ENCODE measurements around the gene DSCAM.

Gene DSCAM

DNA sequence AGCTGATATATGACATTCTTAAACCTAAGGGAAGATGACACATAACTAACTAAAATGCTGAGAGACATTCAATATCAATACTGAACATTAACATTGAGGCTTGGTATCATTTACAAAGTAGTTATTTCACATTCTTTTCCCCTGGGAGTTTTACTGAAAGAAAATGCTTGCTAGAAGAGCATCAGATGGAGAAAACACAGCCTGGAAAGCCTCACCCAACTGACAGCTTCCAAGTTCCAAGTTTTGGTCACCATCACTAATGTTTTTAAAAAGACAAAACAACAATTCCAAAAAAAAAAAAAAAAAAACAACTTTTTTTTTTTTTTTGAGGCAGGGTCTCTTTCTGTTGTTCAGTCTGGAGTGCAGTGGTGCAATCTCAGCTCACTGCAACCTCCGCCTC is 80.6 kb downstream of the DSCAM start:
- TF ChIP-seq, protein P1, sequence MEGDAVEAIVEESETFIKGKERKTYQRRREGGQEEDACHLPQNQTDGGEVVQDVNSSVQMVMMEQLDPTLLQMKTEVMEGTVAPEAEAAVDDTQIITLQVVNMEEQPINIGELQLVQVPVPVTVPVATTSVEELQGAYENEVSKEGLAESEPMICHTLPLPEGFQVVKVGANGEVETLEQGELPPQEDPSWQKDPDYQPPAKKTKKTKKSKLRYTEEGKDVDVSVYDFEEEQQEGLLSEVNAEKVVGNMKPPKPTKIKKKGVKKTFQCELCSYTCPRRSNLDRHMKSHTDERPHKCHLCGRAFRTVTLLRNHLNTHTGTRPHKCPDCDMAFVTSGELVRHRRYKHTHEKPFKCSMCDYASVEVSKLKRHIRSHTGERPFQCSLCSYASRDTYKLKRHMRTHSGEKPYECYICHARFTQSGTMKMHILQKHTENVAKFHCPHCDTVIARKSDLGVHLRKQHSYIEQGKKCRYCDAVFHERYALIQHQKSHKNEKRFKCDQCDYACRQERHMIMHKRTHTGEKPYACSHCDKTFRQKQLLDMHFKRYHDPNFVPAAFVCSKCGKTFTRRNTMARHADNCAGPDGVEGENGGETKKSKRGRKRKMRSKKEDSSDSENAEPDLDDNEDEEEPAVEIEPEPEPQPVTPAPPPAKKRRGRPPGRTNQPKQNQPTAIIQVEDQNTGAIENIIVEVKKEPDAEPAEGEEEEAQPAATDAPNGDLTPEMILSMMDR (IDR thresholded peaks at IDR 0.05; ENCODE audit: insufficient read depth, low read length, poor library complexity, severe bottlenecking) = no peak
- no peak for TF ChIP-seq EZH2phosphoT487 (conservative IDR thresholded peaks at IDR 0.05; ENCODE audit: low read length)
- no peak overlapping the region for H3K4me2 ChIP-seq (ENCODE audit: low read depth, low read length, poor library complexity, severe bottlenecking)
- H3K9me2 ChIP-seq (replicated peaks; ENCODE audit: insufficient read depth, low read length) = no peaks in the 10 kb centered on the region

DNA sequence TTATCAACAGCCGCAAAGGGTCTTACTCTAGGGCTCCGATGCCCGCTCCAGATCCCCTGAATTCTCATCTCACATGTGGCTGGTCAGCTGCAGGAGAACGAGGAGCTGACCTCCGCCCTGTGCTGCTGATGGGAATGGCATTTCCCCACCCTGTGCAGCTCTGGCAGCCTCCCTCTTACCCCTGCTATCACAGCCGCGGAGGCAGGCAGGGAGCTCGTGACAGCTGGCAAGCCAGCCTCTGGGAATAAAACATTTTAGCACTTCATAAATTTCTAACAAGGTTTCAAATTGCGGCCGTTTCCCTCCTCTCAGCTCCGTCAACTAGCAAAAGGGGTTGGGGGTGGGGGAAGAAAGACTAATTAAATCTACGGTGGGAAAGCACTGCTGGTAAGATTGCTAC is 81.1 kb downstream of the DSCAM start:
- no peaks in the 10 kb centered on the region for H3K27me3 ChIP-seq (ENCODE audit: low read length)
- no peak for TF ChIP-seq EZH2phosphoT487 (conservative IDR thresholded peaks at IDR 0.05; ENCODE audit: low read length)
- TF ChIP-seq, protein P1 (IDR thresholded peaks at IDR 0.05; ENCODE audit: insufficient read depth, low read length, poor library complexity, severe bottlenecking) = no peak
- H3K9me2 ChIP-seq (replicated peaks; ENCODE audit: insufficient read depth, low read length) = no peaks in the 10 kb centered on the region
- no peaks in the 10 kb centered on the region for H3F3A ChIP-seq (ENCODE audit: insufficient read depth)
- H3K4me3 ChIP-seq (ENCODE audit: insufficient read depth, low read length, poor library complexity, severe bottlenecking) = no peak overlapping the region
- no peaks in the 10 kb centered on the region for H4K20me1 ChIP-seq (ENCODE audit: low read depth, low read length)
- no peaks in the 10 kb centered on the region for H3K36me3 ChIP-seq (ENCODE audit: low read length)
- H3K9ac ChIP-seq (ENCODE audit: low read length) = no peak overlapping the region
- H3K27ac ChIP-seq (ENCODE audit: low read depth, low read length) = no peak overlapping the region
- no peak overlapping the region for H3K4me2 ChIP-seq (ENCODE audit: low read depth, low read length, poor library complexity, severe bottlenecking)
- no peak overlapping the region for H2AFZ ChIP-seq (ENCODE audit: low read depth, low read length, severe bottlenecking)
- no peaks in the 10 kb centered on the region for H3K79me2 ChIP-seq (ENCODE audit: insufficient read depth, low read length)
- H3K9me3 ChIP-seq (ENCODE audit: insufficient read depth, low read length) = no peaks in the 10 kb centered on the region

More for the DNA sequence above, 80.6 kb downstream of the DSCAM start:
- Histone ChIP-seq H3K79me2 (ENCODE audit: insufficient read depth, low read length) (no peaks in the 10 kb centered on the region), H3K9me3 (ENCODE audit: insufficient read depth, low read length) (no peaks in the 10 kb centered on the region), H3K36me3 (ENCODE audit: low read length) (no peaks in the 10 kb centered on the region), H2AFZ (ENCODE audit: low read depth, low read length, severe bottlenecking) (no peak overlapping the region), H3K4me3 (ENCODE audit: insufficient read depth, low read length, poor library complexity, severe bottlenecking) (no peak overlapping the region), H3K27ac (ENCODE audit: low read depth, low read length) (no peak overlapping the region), H3F3A (ENCODE audit: insufficient read depth) (no peaks in the 10 kb centered on the region), H3K9ac (ENCODE audit: low read length) (no peak overlapping the region), H4K20me1 (ENCODE audit: low read depth, low read length) (no peaks in the 10 kb centered on the region), H3K27me3 (ENCODE audit: low read length) (no peaks in the 10 kb centered on the region)

DNA sequence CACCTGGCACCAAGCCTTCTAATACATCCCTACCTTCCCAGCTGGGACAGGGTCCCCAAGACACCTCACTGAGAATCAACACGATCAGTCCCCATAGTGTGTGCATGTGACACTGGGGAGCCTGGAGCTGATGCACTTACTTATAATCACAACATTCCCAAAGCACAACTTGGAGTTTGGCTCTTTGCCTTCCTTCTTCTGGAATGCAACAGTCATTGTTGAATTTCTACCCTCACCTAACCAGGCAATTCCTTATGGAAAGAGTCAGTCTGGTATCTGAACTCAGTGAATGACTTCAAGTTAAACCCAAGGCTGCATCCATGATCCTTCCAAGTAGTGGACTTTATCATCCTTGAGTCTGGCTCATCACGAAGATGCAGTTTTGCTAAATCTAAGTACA is 86.1 kb downstream of the DSCAM start:
- no peak overlapping the region for H3K9ac ChIP-seq (ENCODE audit: low read length)
- no peaks in the 10 kb centered on the region for H3K9me2 ChIP-seq (replicated peaks; ENCODE audit: insufficient read depth, low read length)
- no peaks in the 10 kb centered on the region for H4K20me1 ChIP-seq (ENCODE audit: low read depth, low read length)
- no peaks in the 10 kb centered on the region for H3K9me3 ChIP-seq (ENCODE audit: insufficient read depth, low read length)
- H3K4me3 ChIP-seq (ENCODE audit: insufficient read depth, low read length, poor library complexity, severe bottlenecking) = no peak overlapping the region
- H3K27ac ChIP-seq (ENCODE audit: low read depth, low read length) = no peak overlapping the region
- H3K27me3 ChIP-seq (ENCODE audit: low read length) = no peaks in the 10 kb centered on the region
- no peak overlapping the region for H3K4me2 ChIP-seq (ENCODE audit: low read depth, low read length, poor library complexity, severe bottlenecking)
- H3K79me2 ChIP-seq (ENCODE audit: insufficient read depth, low read length) = no peaks in the 10 kb centered on the region
- no peaks in the 10 kb centered on the region for H3F3A ChIP-seq (ENCODE audit: insufficient read depth)
- no peak overlapping the region for H2AFZ ChIP-seq (ENCODE audit: low read depth, low read length, severe bottlenecking)
- no peaks in the 10 kb centered on the region for H3K36me3 ChIP-seq (ENCODE audit: low read length)
- TF ChIP-seq, protein P1 (IDR thresholded peaks at IDR 0.05; ENCODE audit: insufficient read depth, low read length, poor library complexity, severe bottlenecking) = no peak
- no peak for TF ChIP-seq EZH2phosphoT487 (conservative IDR thresholded peaks at IDR 0.05; ENCODE audit: low read length)

Measured in SU-DHL-6 (cell line).